ENCODE measurements around the gene DDHD1. TPM values are rescaled to one million over a fixed set of nuclear protein-coding genes. Genes with fewer than 3 reads are reported as not detected.

DDHD1 gene
- total and polyA plus RNA-seq, 2 donors = 7.5 to 13.7 TPM

GRCh38 chr14:53034688-53035230, 118.4 kb downstream of the DDHD1 start:
- no peak overlapping the region for H3K27ac ChIP-seq (ENCODE audit: low read depth in 1 of 2, low read length in 1 of 2)
- WGBS = 98% methylated on average over 3 of the region's 3 CpGs
- DNase-seq (ENCODE audit: low read depth in 6 of 9, low spot score in 9 of 9) = no peak
- no peaks in the 10 kb centered on the region for H3K4me1 ChIP-seq (ENCODE audit: control insufficient read depth in 2 of 2, insufficient read depth in 2 of 2, low read length in 2 of 2)
- no peak overlapping the region for H3K4me3 ChIP-seq (ENCODE audit: low read length in 2 of 2)
- H3K9me3 ChIP-seq (ENCODE audit: control insufficient read depth in 2 of 2, insufficient read depth in 1 of 2, low read length in 1 of 2) = no peaks in the 10 kb centered on the region
- H3K27me3 ChIP-seq (ENCODE audit: control insufficient read depth in 2 of 2, insufficient read depth in 1 of 2, low read length in 1 of 2) = no peaks in the 10 kb centered on the region
- peaks cover 10 to 19% of the 10 kb centered on the region in 2 donors for H3K36me3 ChIP-seq (ENCODE audit: control insufficient read depth in 2 of 2, insufficient read depth in 2 of 2, low read length in 1 of 2)

GRCh38 chr14:53034036-53034435, 119.1 kb downstream of the DDHD1 start:
- peaks cover 7 to 11% of the 10 kb centered on the region in 2 donors for H3K36me3 ChIP-seq (ENCODE audit: control insufficient read depth in 2 of 2, insufficient read depth in 2 of 2, low read length in 1 of 2)
- DNase-seq (ENCODE audit: low read depth in 6 of 9, low spot score in 9 of 9) = no peak
- no peaks in the 10 kb centered on the region for H3K9me3 ChIP-seq (ENCODE audit: control insufficient read depth in 2 of 2, insufficient read depth in 1 of 2, low read length in 1 of 2)
- WGBS = 96% methylated on average over 3 of the region's 3 CpGs
- H3K27me3 ChIP-seq (ENCODE audit: control insufficient read depth in 2 of 2, insufficient read depth in 1 of 2, low read length in 1 of 2) = no peaks in the 10 kb centered on the region
- H3K4me1 ChIP-seq (ENCODE audit: control insufficient read depth in 2 of 2, insufficient read depth in 2 of 2, low read length in 2 of 2) = no peaks in the 10 kb centered on the region
- no peak overlapping the region for H3K27ac ChIP-seq (ENCODE audit: low read depth in 1 of 2, low read length in 1 of 2)
- no peak overlapping the region for H3K4me3 ChIP-seq (ENCODE audit: low read length in 2 of 2)

GRCh38 chr14:53032838-53033390, 120.2 kb downstream of the DDHD1 start:
- DNase-seq (ENCODE audit: low read depth in 6 of 9, low spot score in 9 of 9) = no peak
- 96% methylated on average over 1 of the region's 1 CpG for WGBS
- Histone ChIP-seq H3K36me3 (ENCODE audit: control insufficient read depth in 2 of 2, insufficient read depth in 2 of 2, low read length in 1 of 2) (peaks cover 6% of the 10 kb centered on the region in 2 donors), H3K27ac (ENCODE audit: low read depth in 1 of 2, low read length in 1 of 2) (no peak overlapping the region), H3K9me3 (ENCODE audit: control insufficient read depth in 2 of 2, insufficient read depth in 1 of 2, low read length in 1 of 2) (no peaks in the 10 kb centered on the region), H3K4me3 (ENCODE audit: low read length in 2 of 2) (no peak overlapping the region), H3K4me1 (ENCODE audit: control insufficient read depth in 2 of 2, insufficient read depth in 2 of 2, low read length in 2 of 2) (no peaks in the 10 kb centered on the region), H3K27me3 (ENCODE audit: control insufficient read depth in 2 of 2, insufficient read depth in 1 of 2, low read length in 1 of 2) (no peaks in the 10 kb centered on the region)

GRCh38 chr14:53032161-53032803, 120.8 kb downstream of the DDHD1 start:
- Histone ChIP-seq H3K27me3 (ENCODE audit: control insufficient read depth in 2 of 2, insufficient read depth in 1 of 2, low read length in 1 of 2) (no peaks in the 10 kb centered on the region), H3K27ac (ENCODE audit: low read depth in 1 of 2, low read length in 1 of 2) (no peak overlapping the region), H3K36me3 (ENCODE audit: control insufficient read depth in 2 of 2, insufficient read depth in 2 of 2, low read length in 1 of 2) (peaks cover 4 to 6% of the 10 kb centered on the region in 2 donors), H3K9me3 (ENCODE audit: control insufficient read depth in 2 of 2, insufficient read depth in 1 of 2, low read length in 1 of 2) (no peaks in the 10 kb centered on the region), H3K4me3 (ENCODE audit: low read length in 2 of 2) (no peak overlapping the region), H3K4me1 (ENCODE audit: control insufficient read depth in 2 of 2, insufficient read depth in 2 of 2, low read length in 2 of 2) (no peaks in the 10 kb centered on the region)
- DNase-seq (ENCODE audit: low read depth in 6 of 9, low spot score in 9 of 9) = no peak
- WGBS = 93% methylated on average over 2 of the region's 2 CpGs

- H3K36me3 ChIP-seq (ENCODE audit: control insufficient read depth in 2 of 2, insufficient read depth in 2 of 2, low read length in 1 of 2) = no peaks in the 10 kb centered on the region
- H3K9me3 ChIP-seq (ENCODE audit: control insufficient read depth in 2 of 2, insufficient read depth in 1 of 2, low read length in 1 of 2) = no peaks in the 10 kb centered on the region
- no peak overlapping the region for H3K4me3 ChIP-seq (ENCODE audit: low read length in 2 of 2)
- H3K4me1 ChIP-seq (ENCODE audit: control insufficient read depth in 2 of 2, insufficient read depth in 2 of 2, low read length in 2 of 2) = no peaks in the 10 kb centered on the region
- H3K27me3 ChIP-seq (ENCODE audit: control insufficient read depth in 2 of 2, insufficient read depth in 1 of 2, low read length in 1 of 2) = no peaks in the 10 kb centered on the region
- DNase-seq (ENCODE audit: low read depth in 6 of 9, low spot score in 9 of 9) = no peak
- no peak overlapping the region for H3K27ac ChIP-seq (ENCODE audit: low read depth in 1 of 2, low read length in 1 of 2)
- whole genome bisulfite sequencing = 58% methylated on average over 3 of the region's 3 CpGs
Observed at GRCh38 chr14:53027562-53027961, 125.6 kb downstream of the DDHD1 start.

- Histone ChIP-seq H3K27ac (ENCODE audit: low read depth in 1 of 2, low read length in 1 of 2) (no peak overlapping the region), H3K4me3 (ENCODE audit: low read length in 2 of 2) (no peak overlapping the region), H3K36me3 (ENCODE audit: control insufficient read depth in 2 of 2, insufficient read depth in 2 of 2, low read length in 1 of 2) (no peaks in the 10 kb centered on the region), H3K4me1 (ENCODE audit: control insufficient read depth in 2 of 2, insufficient read depth in 2 of 2, low read length in 2 of 2) (no peaks in the 10 kb centered on the region), H3K27me3 (ENCODE audit: control insufficient read depth in 2 of 2, insufficient read depth in 1 of 2, low read length in 1 of 2) (no peaks in the 10 kb centered on the region), H3K9me3 (ENCODE audit: control insufficient read depth in 2 of 2, insufficient read depth in 1 of 2, low read length in 1 of 2) (no peaks in the 10 kb centered on the region)
- WGBS = 31% methylated on average over 1 of the region's 1 CpG
- DNase-seq (ENCODE audit: low read depth in 6 of 9, low spot score in 9 of 9) = no peak
Observed at GRCh38 chr14:53027041-53027440, 126.1 kb downstream of the DDHD1 start.

- Histone ChIP-seq H3K27ac (ENCODE audit: low read depth in 1 of 2, low read length in 1 of 2) (no peak overlapping the region), H3K4me1 (ENCODE audit: control insufficient read depth in 2 of 2, insufficient read depth in 2 of 2, low read length in 2 of 2) (no peaks in the 10 kb centered on the region), H3K36me3 (ENCODE audit: control insufficient read depth in 2 of 2, insufficient read depth in 2 of 2, low read length in 1 of 2) (no peaks in the 10 kb centered on the region), H3K9me3 (ENCODE audit: control insufficient read depth in 2 of 2, insufficient read depth in 1 of 2, low read length in 1 of 2) (no peaks in the 10 kb centered on the region), H3K27me3 (ENCODE audit: control insufficient read depth in 2 of 2, insufficient read depth in 1 of 2, low read length in 1 of 2) (no peaks in the 10 kb centered on the region), H3K4me3 (ENCODE audit: low read length in 2 of 2) (no peak overlapping the region)
- WGBS = over 99% methylated on average over 3 of the region's 3 CpGs
- no peak for DNase-seq (ENCODE audit: low read depth in 6 of 9, low spot score in 9 of 9)
Observed at GRCh38 chr14:53023325-53023724, 129.8 kb downstream of the DDHD1 start.

- no peaks in the 10 kb centered on the region for H3K36me3 ChIP-seq (ENCODE audit: control insufficient read depth in 2 of 2, insufficient read depth in 2 of 2, low read length in 1 of 2)
- DNase-seq (ENCODE audit: low read depth in 6 of 9, low spot score in 9 of 9) = no peak
- H3K9me3 ChIP-seq (ENCODE audit: control insufficient read depth in 2 of 2, insufficient read depth in 1 of 2, low read length in 1 of 2) = no peaks in the 10 kb centered on the region
- no peaks in the 10 kb centered on the region for H3K27me3 ChIP-seq (ENCODE audit: control insufficient read depth in 2 of 2, insufficient read depth in 1 of 2, low read length in 1 of 2)
- no peaks in the 10 kb centered on the region for H3K4me1 ChIP-seq (ENCODE audit: control insufficient read depth in 2 of 2, insufficient read depth in 2 of 2, low read length in 2 of 2)
- H3K27ac ChIP-seq (ENCODE audit: low read depth in 1 of 2, low read length in 1 of 2) = no peak overlapping the region
- WGBS = 97% methylated on average over 3 of the region's 3 CpGs
- H3K4me3 ChIP-seq (ENCODE audit: low read length in 2 of 2) = no peak overlapping the region
Observed at GRCh38 chr14:53022593-53022992, 130.5 kb downstream of the DDHD1 start.

- no peak for DNase-seq (ENCODE audit: low read depth in 6 of 9, low spot score in 9 of 9)
- Histone ChIP-seq H3K9me3 (ENCODE audit: control insufficient read depth in 2 of 2, insufficient read depth in 1 of 2, low read length in 1 of 2) (no peaks in the 10 kb centered on the region), H3K4me3 (ENCODE audit: low read length in 2 of 2) (no peak overlapping the region), H3K4me1 (ENCODE audit: control insufficient read depth in 2 of 2, insufficient read depth in 2 of 2, low read length in 2 of 2) (no peaks in the 10 kb centered on the region), H3K27ac (ENCODE audit: low read depth in 1 of 2, low read length in 1 of 2) (no peak overlapping the region), H3K27me3 (ENCODE audit: control insufficient read depth in 2 of 2, insufficient read depth in 1 of 2, low read length in 1 of 2) (no peaks in the 10 kb centered on the region), H3K36me3 (ENCODE audit: control insufficient read depth in 2 of 2, insufficient read depth in 2 of 2, low read length in 1 of 2) (no peaks in the 10 kb centered on the region)
- 87% methylated on average over 5 of the region's 5 CpGs for WGBS
Observed at GRCh38 chr14:53020193-53020932, 132.8 kb downstream of the DDHD1 start.

Measured in thymus (tissue), 11 donors.